Coronary artery (tissue), 2 donors: ENCODE results near the gene ALDOA.

Experiments
- DNase-seq: peaks from one replicate; pipeline ENCODE4 v3.0.0-alpha.2; 2017; ENCODE audit warnings: low spot score
- H3K27ac ChIP-seq, 2 donors: fragments of 200-600 bp; sonication (generic); one replicate each; pipeline ENCODE4 v1.5.1; 2016 to 2019
- H3K4me3 ChIP-seq: fragments of 200-600 bp; sonication (generic); 2 replicates; pipeline ENCODE4 v1.5.1; 2016; ENCODE audit warnings: mild to moderate bottlenecking, moderate library complexity
- CTCF ChIP-seq: fragments of 200-600 bp; sonication (generic); IDR thresholded peaks from one replicate; pipeline ENCODE4 v1.5.1; 2019; ENCODE audit warnings: antibody characterized with exemption

Gene ALDOA

GRCh38 chr16:30069611-30070462 lies 4.3 kb downstream of the ALDOA start:
- Histone ChIP-seq H3K4me3 (peak overlapping the region; percentile 25), H3K27ac (peak overlapping the region in 1 of 2 donors; percentile 54)
- TF ChIP-seq CTCF = no peak
- DNase-seq = no peak

GRCh38 chr16:30070490-30070889 lies 4.9 kb downstream of the ALDOA start:
- peak overlapping the region in 1 of 2 donors; percentile 54 for H3K27ac ChIP-seq
- TF ChIP-seq CTCF = no peak
- DNase-seq = no peak
- H3K4me3 ChIP-seq = peak overlapping the region; percentile 25

GRCh38 chr16:30075503-30076275 lies 10.1 kb downstream of the ALDOA start, which contains the start of gene PPP4C:
TSS of gene PPP4C (plus strand) at chr16:30075994. CDS start at chr16:30076378, 384 bp downstream.
- peak; percentile 90 for DNase-seq
- peak within 1 kb of the TSS; percentile 82 to 96 for H3K27ac ChIP-seq

GRCh38 chr16:30076276-30076791 lies 10.8 kb downstream of the ALDOA start:
- no peak for DNase-seq
- no peak for TF ChIP-seq CTCF
- Histone ChIP-seq H3K27ac (peak overlapping the region; percentile 82 to 96), H3K4me3 (peak overlapping the region; percentile 97)

More at GRCh38 chr16:30075503-30076275, 10.1 kb downstream of the ALDOA start, which contains the start of gene PPP4C:
- TF ChIP-seq CTCF = no peak
- peak within 1 kb of the TSS; percentile 97 for H3K4me3 ChIP-seq

- Histone ChIP-seq H3K27ac (no peak overlapping the region), H3K4me3 (peak overlapping the region; percentile 97)
- DNase-seq = no peak
- no peak for TF ChIP-seq CTCF
These were observed 12.1 kb downstream of the ALDOA start for GRCh38 chr16:30077656-30078055.

GRCh38 chr16:30078744-30079143 lies 13.2 kb downstream of the ALDOA start:
- TF ChIP-seq CTCF = no peak
- DNase-seq = no peak
- Histone ChIP-seq H3K4me3 (no peak overlapping the region), H3K27ac (no peak overlapping the region)
